HUES6 (cell line): ENCODE measurements around the gene CFAP61.

ENCODE experiments used
- H3K27ac ChIP-seq: 2 replicates; pipeline ENCODE4 v1.7.0; 2013; ENCODE audit warnings: low read depth, mild to moderate bottlenecking, low read length, inconsistent platforms
- H3K27me3 ChIP-seq: 2 replicates; pipeline ENCODE4 v1.6.1; 2013; ENCODE audit warnings: low read length; ENCODE audit not compliant: control insufficient read depth, insufficient read depth
- H3K36me3 ChIP-seq: 2 replicates; pipeline ENCODE4 v1.6.1; 2013; ENCODE audit warnings: low read length; ENCODE audit not compliant: control insufficient read depth, insufficient read depth
- H3K4me1 ChIP-seq: 2 replicates; pipeline ENCODE4 v1.6.1; 2013; ENCODE audit warnings: low read length; ENCODE audit not compliant: control insufficient read depth, insufficient read depth
- H3K4me3 ChIP-seq: 2 replicates; pipeline ENCODE4 v1.5.1; 2013; ENCODE audit warnings: low read depth, low read length
- H3K9ac ChIP-seq: one replicate; pipeline ENCODE4 v1.6.1; 2013; ENCODE audit warnings: mild to moderate bottlenecking, low read length
- H3K9me3 ChIP-seq: 2 replicates; pipeline ENCODE4 v1.6.1; 2013; ENCODE audit warnings: low read depth, low read length; ENCODE audit not compliant: control insufficient read depth, insufficient read depth

CFAP61 gene

DNA sequence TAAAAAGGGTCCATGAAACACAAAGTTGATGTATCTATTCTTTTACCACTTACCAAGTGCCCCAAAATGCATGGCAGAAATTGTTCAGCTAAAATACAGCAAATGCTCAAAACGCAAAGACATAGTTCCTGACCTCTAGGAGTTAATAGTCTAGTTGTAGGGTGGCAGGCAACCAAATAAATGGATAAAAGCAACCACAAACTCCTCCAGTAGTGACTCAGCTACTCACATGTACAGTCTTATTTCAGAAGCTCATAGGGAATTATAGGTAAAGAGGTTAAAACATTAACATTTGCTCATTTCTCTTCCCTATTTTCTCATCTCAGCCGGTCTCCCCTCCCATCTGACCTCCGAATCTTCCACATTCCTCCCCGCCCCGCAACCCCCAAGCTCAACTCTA, 171.6 kb downstream of the CFAP61 start:
- H3K27me3 ChIP-seq = no peaks in the 10 kb centered on the region
- H3K9ac ChIP-seq = no peak overlapping the region

DNA sequence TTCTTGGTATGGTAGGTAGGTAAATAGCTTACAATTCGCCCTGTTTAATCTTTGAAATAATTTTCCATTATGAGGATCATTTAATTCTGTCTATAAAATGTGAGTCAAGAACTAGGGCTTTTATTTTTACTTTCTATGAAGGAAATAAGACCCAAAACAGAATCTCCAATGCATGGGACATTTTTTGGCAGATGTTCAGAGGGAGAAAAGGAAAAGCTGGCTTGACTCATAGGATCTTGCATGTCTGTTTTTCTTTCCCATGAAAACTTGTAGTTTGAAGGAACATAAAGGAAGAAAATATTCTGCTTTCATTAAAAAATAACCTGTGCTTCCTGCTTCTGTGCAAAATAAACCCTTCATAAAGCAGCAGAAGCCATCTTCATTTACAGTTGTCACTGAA, 172.5 kb downstream of the CFAP61 start:
- Histone ChIP-seq H3K4me1 (no peaks in the 10 kb centered on the region), H3K36me3 (no peaks in the 10 kb centered on the region), H3K4me3 (no peak overlapping the region), H3K27me3 (no peaks in the 10 kb centered on the region), H3K27ac (no peak overlapping the region), H3K9ac (no peak overlapping the region), H3K9me3 (peaks cover 12% of the 10 kb centered on the region)

More for the DNA sequence above, 171.6 kb downstream of the CFAP61 start:
- Histone ChIP-seq H3K4me3 (no peak overlapping the region), H3K36me3 (no peaks in the 10 kb centered on the region), H3K9me3 (peaks cover 13% of the 10 kb centered on the region), H3K4me1 (no peaks in the 10 kb centered on the region), H3K27ac (no peak overlapping the region)

DNA sequence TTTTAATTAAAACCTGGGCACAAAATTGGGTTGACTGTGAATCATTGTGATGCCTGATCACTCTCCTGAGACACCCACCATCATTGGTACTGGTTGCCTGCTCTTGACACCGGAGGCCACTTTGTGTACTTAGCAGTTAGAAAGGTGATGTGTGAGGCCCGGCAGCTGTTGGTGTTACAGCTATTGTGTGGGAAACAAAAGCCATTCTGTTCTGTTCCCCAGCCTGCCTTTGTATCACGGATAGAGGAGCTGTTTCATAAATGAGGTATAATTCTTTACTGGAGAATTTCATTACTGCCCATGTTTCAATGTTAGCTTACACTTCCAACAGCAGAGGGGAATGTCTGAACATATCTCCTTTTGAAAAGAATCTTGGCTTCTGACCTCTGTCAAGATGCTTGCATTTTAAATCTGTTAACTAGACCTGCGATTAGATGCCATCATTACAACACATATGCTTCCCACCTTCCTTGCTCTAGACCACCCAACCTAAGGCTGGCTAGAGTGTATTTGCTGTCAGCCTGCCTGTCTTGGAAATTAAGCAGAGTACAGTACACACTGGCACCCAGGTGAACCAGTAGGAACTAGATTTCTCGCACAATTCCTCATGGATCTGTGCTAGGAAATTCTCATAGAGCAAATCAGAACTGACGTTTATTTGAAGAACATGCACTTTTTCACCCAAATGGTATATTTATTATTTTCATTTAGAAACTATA, 173.2 kb downstream of the CFAP61 start:
- no peaks in the 10 kb centered on the region for H3K27me3 ChIP-seq
- H3K4me1 ChIP-seq = no peaks in the 10 kb centered on the region
- H3K9ac ChIP-seq = no peak overlapping the region
- no peak overlapping the region for H3K27ac ChIP-seq
- H3K36me3 ChIP-seq = no peaks in the 10 kb centered on the region
- peaks cover 12% of the 10 kb centered on the region for H3K9me3 ChIP-seq
- H3K4me3 ChIP-seq = no peak overlapping the region

DNA sequence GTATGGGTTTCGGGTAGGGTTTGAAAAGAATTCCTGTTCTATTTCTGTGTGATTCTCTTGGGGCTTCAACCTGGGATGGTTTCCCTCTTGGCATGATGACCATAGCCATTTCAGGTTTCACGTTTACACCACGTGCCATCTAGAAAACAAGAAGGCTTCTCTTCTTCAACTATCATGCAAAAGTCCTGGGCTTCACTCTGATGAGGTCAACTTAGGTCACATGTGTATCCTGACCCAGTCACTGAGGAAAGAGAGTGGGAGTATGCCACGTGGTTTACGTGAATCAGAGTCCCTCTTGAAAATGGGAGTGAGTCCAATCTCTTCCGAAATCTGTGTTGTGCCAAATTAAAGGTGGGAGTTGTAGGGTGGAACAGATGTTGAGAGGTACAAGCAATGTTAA, 174.2 kb downstream of the CFAP61 start:
- H3K27me3 ChIP-seq = no peaks in the 10 kb centered on the region

DNA sequence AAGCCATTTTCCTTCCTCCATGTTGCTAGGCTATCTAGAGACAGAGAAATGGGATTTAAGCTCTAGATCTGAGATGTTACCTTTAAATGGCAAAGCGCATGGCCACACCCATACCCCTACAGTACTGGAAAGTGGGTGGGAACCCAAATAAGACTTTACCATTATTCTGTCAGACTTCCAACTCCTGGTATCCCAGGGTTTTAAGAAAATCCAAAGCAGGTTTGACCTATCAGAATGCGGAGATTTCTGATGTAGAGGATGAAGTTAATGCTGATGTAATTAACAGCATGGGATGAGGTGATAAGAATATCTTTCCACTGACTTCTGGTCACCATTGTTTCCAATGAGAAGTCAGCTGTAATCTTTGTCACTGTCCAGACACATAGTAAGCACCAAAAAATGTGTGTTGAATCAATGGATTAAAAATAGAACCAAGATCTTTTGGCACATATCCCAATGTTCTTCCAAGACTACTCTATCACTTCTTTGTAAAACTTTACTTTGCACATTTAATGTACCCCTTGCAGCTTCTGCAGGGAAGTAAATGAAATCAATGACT, 174.8 kb downstream of the CFAP61 start:
- peaks cover 12% of the 10 kb centered on the region for H3K9me3 ChIP-seq
- H3K4me3 ChIP-seq = no peak overlapping the region
- H3K27me3 ChIP-seq = no peaks in the 10 kb centered on the region
- no peaks in the 10 kb centered on the region for H3K36me3 ChIP-seq
- no peaks in the 10 kb centered on the region for H3K4me1 ChIP-seq
- H3K27ac ChIP-seq = no peak overlapping the region
- H3K9ac ChIP-seq = no peak overlapping the region

More for the DNA sequence above, 174.2 kb downstream of the CFAP61 start:
- H3K4me1 ChIP-seq = no peaks in the 10 kb centered on the region
- peaks cover 12% of the 10 kb centered on the region for H3K9me3 ChIP-seq
- no peak overlapping the region for H3K4me3 ChIP-seq
- H3K36me3 ChIP-seq = no peaks in the 10 kb centered on the region
- H3K9ac ChIP-seq = no peak overlapping the region
- no peak overlapping the region for H3K27ac ChIP-seq

DNA sequence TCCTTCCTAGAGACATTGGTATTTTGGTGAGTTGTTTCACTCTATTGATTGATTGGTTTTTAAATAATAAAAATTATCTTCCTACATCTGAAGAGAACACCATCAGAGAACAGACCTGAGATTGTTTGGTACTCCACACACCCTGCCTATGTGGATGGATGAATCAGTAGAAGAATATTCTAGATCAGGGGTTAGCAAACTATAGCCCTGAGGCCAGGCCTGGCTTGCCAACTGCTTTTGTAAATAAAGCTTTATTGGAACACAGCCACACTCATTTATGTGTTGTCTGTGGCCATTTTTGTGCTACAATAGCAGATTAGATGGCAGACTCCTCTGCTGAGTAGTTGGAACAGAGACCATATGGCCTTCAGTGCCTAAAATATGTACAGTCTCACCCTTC, 176.0 kb downstream of the CFAP61 start:
- no peaks in the 10 kb centered on the region for H3K36me3 ChIP-seq
- H3K27ac ChIP-seq = no peak overlapping the region
- H3K4me1 ChIP-seq = no peaks in the 10 kb centered on the region
- H3K9ac ChIP-seq = no peak overlapping the region
- no peak overlapping the region for H3K4me3 ChIP-seq
- no peaks in the 10 kb centered on the region for H3K27me3 ChIP-seq
- peaks cover 12% of the 10 kb centered on the region for H3K9me3 ChIP-seq

DNA sequence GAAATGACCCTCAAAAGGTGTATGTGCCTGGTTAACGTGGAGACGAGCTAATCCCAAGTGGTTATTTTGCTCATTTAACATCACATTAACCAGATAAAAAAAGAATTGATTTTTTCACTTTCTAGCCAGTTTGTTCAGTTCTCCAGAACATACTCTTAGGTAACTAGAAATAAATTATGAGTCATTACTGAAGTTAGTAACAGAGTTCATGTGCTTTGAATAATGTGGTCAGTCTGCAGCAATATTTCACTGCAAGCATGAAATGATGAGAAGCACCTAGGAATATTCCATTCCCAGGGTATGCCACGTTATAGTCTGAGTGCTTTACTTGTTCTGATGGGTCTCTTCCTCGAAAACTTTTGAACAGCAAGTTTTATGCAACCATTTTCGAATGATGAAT, 177.3 kb downstream of the CFAP61 start:
- Histone ChIP-seq H3K27ac (no peak overlapping the region), H3K4me3 (no peak overlapping the region), H3K4me1 (no peaks in the 10 kb centered on the region), H3K36me3 (no peaks in the 10 kb centered on the region), H3K27me3 (no peaks in the 10 kb centered on the region), H3K9me3 (peaks cover 12% of the 10 kb centered on the region), H3K9ac (no peak overlapping the region)

DNA sequence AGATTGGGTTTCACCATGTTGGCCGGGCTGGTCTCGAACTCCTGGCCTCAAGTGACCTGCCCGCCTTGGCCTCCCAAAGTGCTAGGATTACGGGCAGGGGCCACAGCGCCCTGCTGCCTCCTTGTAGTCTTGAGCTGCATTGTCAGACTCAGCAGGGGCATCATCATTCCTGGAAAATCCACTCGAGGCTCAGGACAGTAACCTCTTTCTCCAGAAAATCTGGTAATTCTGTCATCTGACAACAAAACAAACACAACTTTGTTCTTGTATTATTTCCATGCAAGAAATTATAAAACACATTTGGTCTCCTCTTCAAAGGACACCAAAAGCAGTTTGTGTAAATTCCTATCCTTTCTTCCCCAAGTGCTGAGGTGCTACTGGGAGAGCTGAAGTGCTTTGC, 178.4 kb downstream of the CFAP61 start:
- Histone ChIP-seq H3K36me3 (no peaks in the 10 kb centered on the region), H3K4me3 (no peak overlapping the region), H3K4me1 (no peaks in the 10 kb centered on the region), H3K27me3 (no peaks in the 10 kb centered on the region), H3K9ac (no peak overlapping the region), H3K9me3 (peaks cover 12% of the 10 kb centered on the region), H3K27ac (no peak overlapping the region)

DNA sequence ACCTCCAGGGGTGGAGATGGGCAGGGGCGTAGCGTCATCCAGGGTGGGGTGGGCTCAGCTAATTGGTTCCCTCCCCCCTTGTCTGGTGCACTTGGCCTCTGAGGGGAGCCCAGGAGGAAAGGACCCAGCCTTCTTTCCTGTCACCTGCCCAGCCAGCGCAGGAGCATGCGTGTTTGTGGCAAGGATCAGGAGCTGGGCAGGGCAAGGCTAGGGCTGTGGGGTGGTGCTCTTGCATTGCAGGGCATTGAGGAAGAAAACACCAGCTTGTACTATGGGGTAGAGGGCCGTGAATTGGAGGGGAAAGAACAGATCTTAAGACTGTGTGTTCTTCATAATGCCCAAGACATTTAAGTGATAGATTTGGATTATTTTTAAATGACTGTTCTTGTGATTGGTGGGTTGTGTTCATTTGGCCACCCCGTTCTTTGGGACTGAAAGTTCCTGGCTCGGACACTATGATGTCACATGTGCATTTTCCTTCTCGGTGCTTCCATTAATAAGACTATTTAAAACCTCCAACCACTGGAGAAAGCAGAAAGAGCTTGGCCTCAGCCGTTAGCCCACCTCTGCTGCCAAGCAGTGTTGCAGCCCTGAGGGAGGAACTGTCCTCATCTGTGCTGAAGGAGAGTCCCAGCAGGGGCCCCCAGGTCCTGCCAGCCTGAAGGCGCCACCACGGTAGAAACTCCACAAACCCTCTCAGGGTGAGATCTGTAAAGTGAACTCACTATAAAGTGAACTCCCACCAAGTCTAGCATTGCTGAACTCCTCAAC, 179.4 kb downstream of the CFAP61 start:
- H3K4me3 ChIP-seq = no peak overlapping the region
- peaks cover 10% of the 10 kb centered on the region for H3K9me3 ChIP-seq
- no peak overlapping the region for H3K27ac ChIP-seq
- no peaks in the 10 kb centered on the region for H3K36me3 ChIP-seq
- no peaks in the 10 kb centered on the region for H3K4me1 ChIP-seq
- no peak overlapping the region for H3K9ac ChIP-seq
- no peaks in the 10 kb centered on the region for H3K27me3 ChIP-seq

DNA sequence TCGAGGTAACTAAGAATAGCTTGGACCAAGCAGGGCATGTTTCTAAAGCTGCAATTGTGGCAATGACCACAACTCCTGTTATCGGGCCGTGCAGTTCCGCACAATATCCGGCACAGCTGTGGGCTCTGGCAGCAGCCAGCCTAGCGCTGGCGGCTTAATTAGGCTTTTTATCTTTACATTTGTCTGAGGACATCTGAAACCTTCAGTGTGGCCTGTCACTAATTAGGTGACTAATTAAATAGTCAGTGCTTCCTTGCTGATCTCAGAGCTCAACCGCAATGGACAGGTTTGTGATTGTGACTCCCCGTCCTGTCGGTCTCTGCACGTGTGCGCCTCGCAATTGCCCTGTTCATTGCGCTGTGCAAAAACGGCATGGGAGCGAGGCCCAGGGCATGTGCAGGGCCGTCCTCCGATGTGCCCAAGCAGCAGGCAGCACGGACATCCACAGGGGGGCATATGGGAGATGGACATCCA, 180.7 kb downstream of the CFAP61 start:
- H3K9ac ChIP-seq = no peak overlapping the region
- H3K4me3 ChIP-seq = no peak overlapping the region
- H3K27ac ChIP-seq = no peak overlapping the region

DNA sequence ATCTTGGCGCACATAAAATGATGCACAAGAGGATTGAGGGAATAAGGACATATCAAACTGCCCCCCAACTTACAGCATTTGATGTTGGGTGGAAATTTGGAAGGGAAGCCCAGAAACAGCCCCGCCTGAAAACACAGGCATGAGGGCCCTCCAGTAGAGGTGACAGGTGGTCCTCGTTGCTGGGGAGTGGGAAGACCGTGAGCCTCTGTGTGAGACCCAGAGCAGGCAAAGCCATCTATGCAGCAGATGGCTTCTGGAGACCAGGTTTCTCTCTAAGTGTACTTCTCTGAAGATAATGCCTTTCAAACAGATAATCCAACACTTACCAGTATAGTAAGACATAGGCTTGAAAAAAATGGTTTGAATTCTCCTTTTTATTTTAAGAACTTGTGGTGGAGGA, 183.3 kb downstream of the CFAP61 start:
- Histone ChIP-seq H3K27ac (no peak overlapping the region), H3K36me3 (no peaks in the 10 kb centered on the region), H3K4me1 (no peaks in the 10 kb centered on the region), H3K9me3 (no peaks in the 10 kb centered on the region), H3K9ac (no peak overlapping the region), H3K4me3 (no peak overlapping the region), H3K27me3 (no peaks in the 10 kb centered on the region)

More for the DNA sequence above, 180.7 kb downstream of the CFAP61 start:
- Histone ChIP-seq H3K36me3 (no peaks in the 10 kb centered on the region), H3K4me1 (no peaks in the 10 kb centered on the region), H3K27me3 (no peaks in the 10 kb centered on the region), H3K9me3 (no peaks in the 10 kb centered on the region)
